Trophoblast cell (in vitro differentiated cells and primary cell): ENCODE results near the gene DEPDC5.

Source experiments
- DNase-seq, 2 donors: peaks; one replicate each; pipeline ENCODE4 v3.0.0-alpha.2; 2016
- H2AFZ ChIP-seq: 2 replicates; pipeline ENCODE4 v1.6.1; 2013; ENCODE audit warnings: low read length, moderate library complexity, mild to moderate bottlenecking; ENCODE audit not compliant: insufficient read depth, poor library complexity
- H2AK5ac ChIP-seq: 2 replicates; pipeline ENCODE4 v1.6.1; 2013; ENCODE audit warnings: mild to moderate bottlenecking, low read length
- H2BK120ac ChIP-seq: 2 replicates; pipeline ENCODE4 v1.6.1; 2013; ENCODE audit warnings: low read length, mild to moderate bottlenecking, moderate library complexity; ENCODE audit not compliant: insufficient read depth, poor library complexity
- H2BK12ac ChIP-seq: 2 replicates; pipeline ENCODE4 v1.6.1; 2013; ENCODE audit warnings: mild to moderate bottlenecking, low read length, moderate library complexity
- H2BK5ac ChIP-seq: 2 replicates; pipeline ENCODE4 v1.6.1; 2013; ENCODE audit warnings: low read length, low read depth, moderate library complexity, mild to moderate bottlenecking; ENCODE audit not compliant: poor library complexity
- H3K14ac ChIP-seq: 2 replicates; pipeline ENCODE4 v1.6.1; 2013; ENCODE audit warnings: mild to moderate bottlenecking, low read length
- H3K18ac ChIP-seq: 2 replicates; pipeline ENCODE4 v1.6.1; 2013; ENCODE audit warnings: mild to moderate bottlenecking, low read length
- H3K23ac ChIP-seq: 2 replicates; pipeline ENCODE4 v1.6.1; 2013; ENCODE audit warnings: low read length
- H3K27ac ChIP-seq: 2 replicates; pipeline ENCODE4 v1.5.1; 2013; ENCODE audit warnings: low read depth, mild to moderate bottlenecking, inconsistent platforms, low read length, moderate library complexity
- H3K27me3 ChIP-seq: 2 replicates; pipeline ENCODE4 v1.6.1; 2013; ENCODE audit warnings: inconsistent platforms, mild to moderate bottlenecking, low read length, moderate library complexity; ENCODE audit not compliant: insufficient read depth
- H3K36me3 ChIP-seq, 2 experiments: 1 replicate in 1 of 2; 2 replicates in 1 of 2; pipeline ENCODE4 v1.6.1; 2013; ENCODE audit warnings: low read length in 2 of 2, mild to moderate bottlenecking in 2 of 2, moderate library complexity in 1 of 2; ENCODE audit not compliant: insufficient read depth in 2 of 2, control insufficient read depth in 1 of 2
- H3K4ac ChIP-seq: 2 replicates; pipeline ENCODE4 v1.6.1; 2013; ENCODE audit warnings: low read depth, mild to moderate bottlenecking, low read length, moderate library complexity
- H3K4me1 ChIP-seq, 2 experiments: 1 replicate in 1 of 2; 2 replicates in 1 of 2; pipeline ENCODE4 v1.6.1; 2013; ENCODE audit warnings: low read length in 2 of 2, mild to moderate bottlenecking in 2 of 2, moderate library complexity in 1 of 2; ENCODE audit not compliant: insufficient read depth in 2 of 2, control insufficient read depth in 1 of 2
- H3K4me2 ChIP-seq: 2 replicates; pipeline ENCODE4 v1.6.1; 2013; ENCODE audit warnings: inconsistent platforms, mild to moderate bottlenecking, low read length, moderate library complexity
- H3K4me3 ChIP-seq: 2 replicates; pipeline ENCODE4 v1.5.1; 2013; ENCODE audit warnings: mild to moderate bottlenecking, low read depth, low read length, inconsistent platforms
- H3K79me1 ChIP-seq: one replicate; pipeline ENCODE4 v1.6.1; 2013; ENCODE audit warnings: low read length
- H3K79me2 ChIP-seq: 2 replicates; pipeline ENCODE4 v1.6.1; 2013; ENCODE audit warnings: low read length, mild to moderate bottlenecking; ENCODE audit not compliant: control insufficient read depth, insufficient read depth, poor library complexity
- H3K9ac ChIP-seq: 2 replicates; pipeline ENCODE4 v1.6.1; 2013; ENCODE audit warnings: mild to moderate bottlenecking, low read length
- H3K9me3 ChIP-seq: 2 replicates; pipeline ENCODE4 v1.6.1; 2013; ENCODE audit warnings: low read depth, mild to moderate bottlenecking, control low read depth, inconsistent platforms, low read length; ENCODE audit not compliant: insufficient read depth
- H4K12ac ChIP-seq: 2 replicates; pipeline ENCODE4 v1.6.1; 2013; ENCODE audit warnings: low read depth, mild to moderate bottlenecking, low read length, moderate library complexity
- H4K8ac ChIP-seq: 2 replicates; pipeline ENCODE4 v1.6.1; 2013; ENCODE audit warnings: low read depth, mild to moderate bottlenecking, low read length, moderate library complexity
- H4K91ac ChIP-seq: one replicate; pipeline ENCODE4 v1.6.1; 2013; ENCODE audit warnings: low read depth, mild to moderate bottlenecking, low read length, moderate library complexity
- WGBS: extraction: QIAGEN DNeasy Blood & Tissue Kit; methylation state at CpG from one replicate; pipeline ENCODE4 v1.1.7; 2013; ENCODE audit warnings: missing lambda C conversion rate; ENCODE audit not compliant: insufficient read length, insufficient coverage; ENCODE audit errors: extremely low coverage; 5-methylcytosine and 5-hydroxymethylcytosine counted together

Gene DEPDC5

DNA sequence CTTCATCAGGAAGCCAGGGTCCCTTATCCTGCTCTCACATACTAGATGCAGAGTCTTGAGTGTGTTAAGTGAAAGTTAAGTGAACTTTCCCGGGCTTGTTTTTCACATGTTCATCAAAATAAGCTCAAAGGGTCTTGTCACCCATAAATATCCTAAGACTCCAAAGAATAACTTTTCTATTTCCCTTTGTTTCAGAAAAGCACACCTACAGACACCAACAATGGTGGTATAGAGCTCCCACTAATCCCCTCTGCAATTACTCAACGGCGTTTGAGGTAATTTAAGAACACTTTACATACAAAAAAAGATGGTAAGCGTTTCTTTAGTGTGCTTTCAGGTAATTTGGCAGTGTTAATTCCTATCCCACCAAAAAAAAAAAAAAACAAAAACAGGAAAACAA lies 6.4 kb upstream of the DEPDC5 start:
- Histone ChIP-seq H3K27ac (no peak overlapping the region), H3K9ac (no peak overlapping the region)
- no CpG with 5 or more reads among the region's 4 CpGs for WGBS

GRCh38 chr22:31748490-31748889 lies 5.3 kb upstream of the DEPDC5 start:
- H3K14ac ChIP-seq: no peak overlapping the region
- no peak overlapping the region for H3K27ac ChIP-seq
- no peak overlapping the region for H3K23ac ChIP-seq
- no peak overlapping the region for H2AFZ ChIP-seq
- DNase-seq: no peak
- H3K36me3 ChIP-seq: peaks cover 0 to 3% of the 10 kb centered on the region in 2 experiments
- no peak overlapping the region for H4K12ac ChIP-seq
- H3K9ac ChIP-seq: no peak overlapping the region
- H3K4me2 ChIP-seq: peak overlapping the region; percentile 82
- H2AK5ac ChIP-seq: no peak overlapping the region
- H2BK5ac ChIP-seq: no peak overlapping the region
- no CpG with 5 or more reads among the region's 2 CpGs for WGBS
- H3K79me2 ChIP-seq: peaks cover 12% of the 10 kb centered on the region
- H3K18ac ChIP-seq: no peak overlapping the region
- H3K4me3 ChIP-seq: no peak overlapping the region
- no peaks in the 10 kb centered on the region for H3K27me3 ChIP-seq
- peak overlapping the region; percentile 59 for H3K4ac ChIP-seq
- H2BK12ac ChIP-seq: no peak overlapping the region
- H2BK120ac ChIP-seq: no peak overlapping the region
- no peak overlapping the region for H4K91ac ChIP-seq
- H3K4me1 ChIP-seq: peaks cover 3 to 8% of the 10 kb centered on the region in 2 experiments
- peaks cover 15% of the 10 kb centered on the region for H3K79me1 ChIP-seq
- no peaks in the 10 kb centered on the region for H3K9me3 ChIP-seq
- H4K8ac ChIP-seq: no peak overlapping the region

More for the DNA sequence above, 6.4 kb upstream of the DEPDC5 start:
- no peaks in the 10 kb centered on the region for H3K9me3 ChIP-seq
- no peak for DNase-seq
- no peak overlapping the region for H3K4me2 ChIP-seq
- H3K4ac ChIP-seq: peak overlapping the region; percentile 66
- no peak overlapping the region for H2BK5ac ChIP-seq
- no peak overlapping the region for H2AFZ ChIP-seq
- H3K27me3 ChIP-seq: no peaks in the 10 kb centered on the region
- no peak overlapping the region for H3K4me3 ChIP-seq
- H4K91ac ChIP-seq: no peak overlapping the region
- no peak overlapping the region for H3K23ac ChIP-seq
- peaks cover 1 to 8% of the 10 kb centered on the region in 2 experiments for H3K4me1 ChIP-seq
- H2AK5ac ChIP-seq: no peak overlapping the region
- H3K36me3 ChIP-seq: peaks cover 0 to 5% of the 10 kb centered on the region in 2 experiments
- H3K14ac ChIP-seq: no peak overlapping the region
- H3K79me1 ChIP-seq: peaks cover 11% of the 10 kb centered on the region
- no peak overlapping the region for H2BK12ac ChIP-seq
- no peak overlapping the region for H2BK120ac ChIP-seq
- H3K18ac ChIP-seq: no peak overlapping the region
- H3K79me2 ChIP-seq: peaks cover 11% of the 10 kb centered on the region
- no peak overlapping the region for H4K12ac ChIP-seq
- H4K8ac ChIP-seq: no peak overlapping the region

- H2AK5ac ChIP-seq: peak within 1 kb of the TSS; percentile 52
- H3K27ac ChIP-seq: peak within 1 kb of the TSS; percentile 94
- H3K79me1 ChIP-seq: peaks cover 20% of the 10 kb centered on the region
- peak within 1 kb of the TSS; percentile 94 for H4K91ac ChIP-seq
- peak within 1 kb of the TSS; percentile 87 for H3K4me3 ChIP-seq
- H3K4me1 ChIP-seq: peaks cover 9 to 15% of the 10 kb centered on the region in 2 experiments
- H3K4me2 ChIP-seq: peak within 1 kb of the TSS; percentile 82
- no peaks in the 10 kb centered on the region for H3K27me3 ChIP-seq
- H4K8ac ChIP-seq: peak within 1 kb of the TSS; percentile 91
- H3K4ac ChIP-seq: peak within 1 kb of the TSS; percentile 84
- DNase-seq: peak; percentile 93 to 99
- peaks cover 0 to 2% of the 10 kb centered on the region in 2 experiments for H3K36me3 ChIP-seq
- H3K18ac ChIP-seq: peak within 1 kb of the TSS; percentile 92
- peak within 1 kb of the TSS; percentile 61 for H2BK120ac ChIP-seq
- H3K9ac ChIP-seq: peak within 1 kb of the TSS; percentile 94
- H2BK12ac ChIP-seq: peak within 1 kb of the TSS; percentile 62
- WGBS: no CpG with 5 or more reads among the region's 62 CpGs
- peak within 1 kb of the TSS; percentile 75 for H2AFZ ChIP-seq
- H3K23ac ChIP-seq: no peak within 1 kb of the TSS
- peak within 1 kb of the TSS; percentile 84 for H4K12ac ChIP-seq
- H3K9me3 ChIP-seq: no peaks in the 10 kb centered on the region
- peak within 1 kb of the TSS; percentile 95 for H3K14ac ChIP-seq
- H3K79me2 ChIP-seq: peaks cover 17% of the 10 kb centered on the region
- peak within 1 kb of the TSS; percentile 95 for H2BK5ac ChIP-seq
These were observed 4.0 kb upstream of the DEPDC5 start, which contains the start of gene PRR14L for GRCh38 chr22:31749636-31750364. PRR14L (minus strand) TSS chr22:31750132; CDS start chr22:31738860, 11,272 bp downstream.

DNA sequence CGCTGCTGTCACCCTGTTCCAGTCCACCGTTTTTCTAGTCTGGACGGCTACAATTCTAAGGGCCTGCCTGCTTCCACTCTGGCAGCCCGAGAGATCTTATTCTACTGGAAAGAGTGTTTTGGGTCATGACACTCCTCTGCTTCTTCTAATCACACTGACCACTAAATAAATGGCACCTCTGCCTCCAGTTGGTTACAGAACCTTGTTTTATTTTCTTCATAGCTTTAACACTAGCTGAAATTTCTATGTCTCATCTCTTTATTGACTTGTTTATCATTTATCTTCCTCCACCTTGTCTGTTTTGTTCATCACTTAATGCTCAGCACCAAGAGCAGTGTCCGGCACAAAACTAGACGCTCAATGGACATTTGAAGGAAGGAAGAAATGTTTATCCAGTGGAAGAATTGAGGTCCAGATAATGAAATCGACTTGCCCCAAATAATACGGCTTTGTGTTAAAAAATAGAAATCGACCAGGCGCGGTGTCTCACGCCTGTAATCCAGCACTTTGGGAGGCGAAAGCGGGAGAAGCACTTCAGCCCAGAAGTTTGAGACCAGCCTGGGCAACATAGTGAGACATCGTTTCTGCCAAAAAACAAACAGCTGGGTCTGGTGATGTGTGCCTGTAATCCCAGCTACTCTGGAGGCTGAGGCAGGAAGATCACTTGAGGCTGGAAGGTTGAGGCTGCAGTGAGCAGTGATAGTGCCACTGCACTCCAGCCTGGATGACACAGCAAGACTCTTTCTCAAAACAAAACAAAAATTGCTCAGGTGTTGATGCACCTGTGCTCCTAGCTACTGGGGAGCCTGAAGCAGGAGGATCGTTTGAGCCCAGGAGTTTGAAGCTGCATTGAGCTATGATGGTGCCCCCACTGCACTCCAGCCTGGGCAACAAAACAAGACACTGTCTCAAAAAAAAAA lies 3.2 kb upstream of the DEPDC5 start:
- no peak overlapping the region for H3K9ac ChIP-seq
- H3K79me2 ChIP-seq: peaks cover 17% of the 10 kb centered on the region
- WGBS: no CpG with 5 or more reads among the region's 16 CpGs
- DNase-seq: no peak
- H2BK5ac ChIP-seq: no peak overlapping the region
- H2BK120ac ChIP-seq: no peak overlapping the region
- H3K4me1 ChIP-seq: peaks cover 9 to 15% of the 10 kb centered on the region in 2 experiments
- H2BK12ac ChIP-seq: peak overlapping the region; percentile 62
- H4K8ac ChIP-seq: peak overlapping the region; percentile 91
- H3K9me3 ChIP-seq: no peaks in the 10 kb centered on the region
- H4K12ac ChIP-seq: peak overlapping the region; percentile 58
- H3K27me3 ChIP-seq: no peaks in the 10 kb centered on the region
- peak overlapping the region; percentile 73 for H2AFZ ChIP-seq
- H3K27ac ChIP-seq: no peak overlapping the region
- H3K36me3 ChIP-seq: peaks cover 0 to 2% of the 10 kb centered on the region in 2 experiments
- H3K79me1 ChIP-seq: peaks cover 20% of the 10 kb centered on the region
- peak overlapping the region; percentile 52 for H2AK5ac ChIP-seq
- H4K91ac ChIP-seq: peak overlapping the region; percentile 39
- H3K4ac ChIP-seq: peak overlapping the region; percentile 19
- no peak overlapping the region for H3K4me3 ChIP-seq
- no peak overlapping the region for H3K18ac ChIP-seq
- H3K14ac ChIP-seq: peak overlapping the region; percentile 35
- H3K4me2 ChIP-seq: peak overlapping the region; percentile 59
- H3K23ac ChIP-seq: no peak overlapping the region
